NCI-H1694 treated with DMSO at 0.1 percent for 48 hours (cell line): ENCODE measurements around the gene APOBEC3A.
"Not testable (repeated sequence)": the region's sequence is repeated elsewhere in the genome, so short reads cannot be mapped to it uniquely, and the experiment has no call there.

ENCODE experiments used
- DNase-seq: peaks from one replicate; lab custom pipeline; 2025; lab: John Stamatoyannopoulos, UW

Gene APOBEC3A

DNA sequence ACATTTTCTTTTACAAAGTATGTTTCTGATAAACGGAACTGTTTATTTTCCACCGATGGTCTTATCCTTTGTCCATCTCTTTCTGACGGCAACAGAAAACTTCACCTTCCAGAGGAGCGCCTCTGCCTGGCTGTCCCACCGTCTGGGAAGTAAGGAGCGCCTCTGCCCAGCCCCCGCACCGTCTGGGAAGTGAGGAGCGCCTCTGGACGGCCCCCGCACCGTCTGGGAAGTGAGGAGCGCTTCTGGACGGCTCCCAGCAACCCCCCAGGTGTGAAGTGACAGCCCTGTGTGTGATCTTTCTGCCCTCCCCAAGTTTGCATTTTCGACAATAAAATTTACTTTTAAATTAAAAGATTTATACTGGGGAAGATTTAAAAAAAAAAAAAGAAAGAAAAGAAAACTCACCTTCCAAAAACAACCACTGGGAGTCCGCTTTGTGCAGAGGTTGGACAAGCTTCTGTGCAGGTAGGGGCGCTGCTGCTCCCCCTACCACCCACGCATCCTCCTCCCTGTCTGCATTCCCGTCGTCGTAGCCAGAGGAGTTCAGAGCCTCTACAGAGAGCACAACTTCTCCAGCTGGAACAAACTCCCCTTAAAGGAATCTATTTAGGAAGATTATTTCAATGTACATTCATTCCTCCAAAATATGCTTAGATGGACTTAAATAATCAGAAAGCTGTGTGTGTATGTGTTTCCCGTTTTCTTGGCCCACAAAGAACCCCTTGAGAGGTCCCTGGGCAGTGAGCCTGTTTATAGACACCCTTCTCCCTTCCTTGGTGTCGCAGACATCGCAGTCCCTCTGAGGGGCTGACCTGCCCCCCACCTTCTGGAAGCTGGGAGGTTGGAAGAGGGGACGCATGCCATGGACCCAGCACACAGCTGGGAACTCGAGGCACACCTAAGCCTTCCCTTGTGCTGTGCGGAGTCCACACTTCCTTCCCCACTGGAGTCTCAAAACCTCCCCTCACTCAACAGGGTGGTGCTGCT lies 23.9 kb downstream of the APOBEC3A start:
- no peak for DNase-seq

- no peak for DNase-seq
Measured at GRCh38 chr22:38981992-38982927, 24.9 kb downstream of the APOBEC3A start, which contains the start of gene APOBEC3B. APOBEC3B (plus strand) TSS chr22:38982347; CDS start chr22:38982454, 107 bp downstream.

- DNase-seq, result no peak
Measured at GRCh38 chr22:38984224-38984623, 26.8 kb downstream of the APOBEC3A start.

GRCh38 chr22:38984784-38985757 lies 27.7 kb downstream of the APOBEC3A start:
- DNase-seq, result not testable (repeated sequence)

- DNase-seq, result no peak
Measured at GRCh38 chr22:38986629-38987028, 29.2 kb downstream of the APOBEC3A start.

- DNase-seq, result no peak
Measured at GRCh38 chr22:38987171-38987895, 29.9 kb downstream of the APOBEC3A start.

DNA sequence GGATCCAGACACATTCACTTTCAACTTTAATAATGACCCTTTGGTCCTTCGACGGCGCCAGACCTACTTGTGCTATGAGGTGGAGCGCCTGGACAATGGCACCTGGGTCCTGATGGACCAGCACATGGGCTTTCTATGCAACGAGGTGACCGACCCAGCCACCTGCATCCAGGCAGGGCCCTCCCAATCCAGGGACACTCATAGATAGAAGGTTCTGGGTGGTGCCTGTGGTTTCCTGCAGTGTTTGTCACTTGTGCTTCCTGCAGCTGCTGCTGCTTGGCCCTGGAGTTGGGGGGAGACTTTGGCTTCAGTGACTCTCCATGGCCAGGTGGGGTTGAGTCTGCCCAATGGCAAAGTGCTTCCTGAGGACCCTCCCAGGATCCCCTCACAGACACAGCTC lies 32.1 kb downstream of the APOBEC3A start:
- no peak for DNase-seq

DNA sequence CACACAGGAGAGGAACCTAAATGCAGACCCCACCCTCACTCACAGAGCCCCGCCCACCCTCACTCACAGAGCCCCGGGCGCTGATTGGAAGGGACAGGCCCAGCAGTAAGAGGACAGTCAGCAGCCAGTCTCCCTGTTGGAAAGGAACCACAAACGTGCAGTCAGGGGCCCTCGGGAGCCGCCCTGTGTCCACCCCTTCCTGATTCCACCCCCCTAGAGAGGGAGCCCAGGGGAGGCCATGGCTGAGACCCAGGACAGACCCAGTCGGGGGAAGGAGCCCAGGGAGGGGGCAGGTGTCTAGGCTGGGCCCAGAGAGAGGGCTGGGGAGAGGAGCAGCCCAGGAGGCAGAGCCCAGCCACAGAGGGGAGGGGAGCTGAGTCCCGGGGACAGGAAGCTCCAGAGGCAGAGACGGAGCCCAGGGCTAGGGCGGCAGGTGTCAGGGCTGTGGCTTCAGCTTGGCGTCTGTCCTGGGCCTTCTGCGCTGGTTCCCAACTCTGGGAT lies 35.5 kb downstream of the APOBEC3A start:
- peak; percentile 27 for DNase-seq

- DNase-seq, result no peak
Measured at GRCh38 chr22:38996105-38996504, 38.7 kb downstream of the APOBEC3A start.

DNA sequence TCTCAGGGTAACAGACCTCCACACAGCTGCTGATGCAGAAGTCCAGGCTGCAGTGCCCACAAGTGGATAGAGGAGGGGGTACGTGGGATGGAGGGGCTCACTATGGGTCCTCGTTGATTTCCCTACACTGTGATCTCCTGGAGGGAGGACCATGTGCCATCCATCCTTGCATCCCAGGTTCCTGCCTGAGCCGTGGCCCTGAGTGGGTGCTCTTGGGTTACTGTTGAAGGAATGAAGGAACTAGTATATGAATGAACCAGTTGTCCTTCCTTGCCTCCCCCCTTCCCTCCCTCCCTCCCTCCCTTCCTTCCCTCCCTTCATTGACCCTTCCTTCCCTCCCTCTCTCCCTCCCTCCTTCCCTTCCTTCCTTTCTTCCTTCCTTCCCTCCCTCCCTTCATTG lies 40.1 kb downstream of the APOBEC3A start:
- DNase-seq, result no peak

DNA sequence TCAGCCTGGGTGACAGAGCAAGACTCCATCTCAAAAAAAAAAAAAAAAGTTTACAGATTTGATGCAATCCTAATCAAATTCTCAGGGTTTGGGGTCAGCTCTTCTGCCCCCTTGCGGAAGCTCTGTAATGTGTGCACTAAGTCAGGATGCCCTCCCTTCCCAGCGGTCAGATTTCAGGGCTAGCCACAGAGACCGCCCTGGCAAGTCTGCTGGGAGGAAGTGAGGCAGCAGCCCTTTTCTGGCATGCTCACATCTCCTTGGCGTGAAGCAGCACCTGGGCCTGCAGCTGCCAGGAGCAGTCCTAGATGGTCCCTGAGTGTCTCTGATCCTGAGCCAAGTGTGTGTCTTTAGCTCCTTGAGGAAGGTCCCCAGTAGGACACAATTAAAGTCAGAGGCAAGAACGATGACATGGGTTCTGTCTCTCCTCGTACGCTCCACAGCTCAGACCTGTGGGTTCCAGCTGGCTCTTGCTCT lies 45.8 kb downstream of the APOBEC3A start:
- DNase-seq, result peak; percentile 44

DNA sequence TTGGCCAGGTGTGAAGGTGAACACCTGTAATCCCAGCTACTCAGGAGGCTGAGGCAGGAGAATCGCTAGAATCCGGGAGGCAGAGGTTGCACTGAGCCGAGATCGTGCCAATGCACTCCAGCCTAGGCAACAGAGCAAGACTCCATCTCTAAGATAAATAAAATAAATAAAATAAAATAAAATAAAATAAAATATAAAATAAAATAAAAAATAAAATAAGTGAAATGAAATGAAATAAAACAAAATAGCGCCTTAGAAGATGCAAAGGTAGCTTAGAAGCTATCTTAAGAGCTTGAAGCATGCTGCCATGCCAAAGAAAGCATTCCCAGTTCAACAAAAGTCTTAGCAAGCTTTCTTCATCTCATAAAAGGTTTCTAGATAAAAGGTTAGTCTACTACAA lies 49.8 kb downstream of the APOBEC3A start:
- DNase-seq, result no peak

GRCh38 chr22:39008271-39008850 lies 51.0 kb downstream of the APOBEC3A start:
- DNase-seq, result not testable (repeated sequence)

- DNase-seq, result no peak
Measured at GRCh38 chr22:39010946-39011345, 53.5 kb downstream of the APOBEC3A start.
